ENCODE measurements around the gene DAGLA.
"Not testable (repeated sequence)": the region's sequence is repeated elsewhere in the genome, so short reads cannot be mapped to it uniquely, and the experiment has no call there.

- TF ChIP-seq EZH2 (IDR thresholded peaks at IDR 0.05; ENCODE audit: borderline replicate concordance, insufficient read depth, low read depth, low read length, poor library complexity, severe bottlenecking); CTCF (IDR thresholded peaks at IDR 0.05): not testable (repeated sequence)
Measured at GRCh38 chr11:61673946-61674467, 6.2 kb upstream of the DAGLA start.
